Motor neuron (in vitro differentiated cells): Measurements from ENCODE around the gene LZIC. TPM values are rescaled to one million over a fixed set of nuclear protein-coding genes. Genes with fewer than 3 reads are reported as not detected.
"Not testable (repeated sequence)": the region's sequence is repeated elsewhere in the genome, so short reads cannot be mapped to it uniquely, and the experiment has no call there.

Source experiments
- ATAC-seq, 8 experiments: fragments of 200-7000 bp; cut with Tn5 transposase; replicated peaks in 6 of 8; 2 replicates each; pipeline ENCODE4 v1.8.0; 2021; ENCODE audit warnings: mild to moderate bottlenecking in 8 of 8, moderate library complexity in 8 of 8
- H3K27ac ChIP-seq, 2 donors: fragments of 250-450 bp; sonication (Bioruptor Pico); 2 replicates each; pipeline ENCODE4 v1.9.0; 2021; ENCODE audit warnings: antibody characterized with exemption in 2 of 2, mild to moderate bottlenecking in 2 of 2, moderate library complexity in 1 of 2
- H3K4me1 ChIP-seq, 2 donors: fragments of 250-450 bp; sonication (Bioruptor Pico); replicated peaks in 1 of 2; 2 replicates each; pipeline ENCODE4 v1.6.1; 2021; ENCODE audit warnings: antibody characterized with exemption in 2 of 2, mild to moderate bottlenecking in 2 of 2, moderate library complexity in 1 of 2
- H3K4me3 ChIP-seq, 5 donors: fragments of 250-450 bp; sonication (Bioruptor Pico); 2 replicates each; pipeline ENCODE4 v1.9.0; 2021; ENCODE audit warnings: antibody characterized with exemption in 5 of 5, mild to moderate bottlenecking in 5 of 5, moderate library complexity in 4 of 5
- WGBS, 10 experiments: fragments of 450-650 bp; shearing (Covaris generic); methylation state at CpG; one replicate each; pipeline ENCODE4 v1.0.0; 2022; 5-methylcytosine and 5-hydroxymethylcytosine counted together
- in situ Hi-C, 9 experiments: fragments of 400-800 bp; cut with MboI; loops; one replicate each; pipeline ENCODE4 v1.15.0; 2021; ENCODE audit warnings: low sequenced_read_pairs in 9 of 9, low pct_unique_long_range_greater_than_20kb in 2 of 9; ENCODE audit not compliant: unreplicated experiment in 9 of 9
- total RNA-seq, 8 experiments: library from RNA; unstranded; fragments of 300-600 nt; gene quantifications; 2 replicates each; pipeline versions ENCODE4 v1.2.3 to v1.2.4, GENCODE V29; 2022

LZIC gene
- total RNA-seq, 8 experiments from 2014 or later, result 19.0 to 88.2 (median 58.2) TPM

GRCh38 chr1:9929431-9930385, 13.5 kb downstream of the LZIC start:
- Histone ChIP-seq H3K4me1 (peaks cover 4 to 6% of the 10 kb centered on the region in 2 donors), H3K27ac (no peak overlapping the region), H3K4me3 (no peak overlapping the region)
- 52 to 94% (median 80%) methylated on average over 6 to 15 of the region's 15 CpGs for whole genome bisulfite sequencing, 10 experiments
- in situ Hi-C loops, result loop anchor here in 1 of 9 experiments (25.0 kb wide), 1 partner anchor 483 kb away; no protein-coding TSS in a partner anchor
- no peak for ATAC-seq

DNA sequence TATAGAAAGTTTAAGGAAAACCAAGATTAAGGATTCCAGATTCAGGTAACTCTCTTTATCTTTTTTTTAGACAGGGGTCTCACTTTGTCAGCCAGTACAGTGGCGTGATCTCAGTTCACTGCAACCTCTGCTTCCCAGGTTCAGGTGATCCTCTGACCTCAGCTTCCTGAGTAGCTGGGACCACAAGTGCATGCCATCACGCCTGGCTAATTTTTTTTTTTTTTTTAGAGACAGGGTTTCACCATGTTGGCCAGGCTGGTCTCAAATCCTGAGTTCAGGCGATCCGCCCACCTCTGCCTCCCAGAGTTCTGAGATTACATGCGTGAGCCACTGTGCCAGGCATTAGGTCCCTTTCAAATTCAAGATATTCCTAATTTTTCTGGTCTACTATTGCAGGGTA, 15.9 kb downstream of the LZIC start:
- 75 to 100% (median 85%) methylated on average over 2 to 5 of the region's 5 CpGs; no CpG with 5 or more reads in 2 of the 10 experiments for WGBS, 10 experiments
- H3K27ac ChIP-seq, result no peak overlapping the region
- peaks cover 12% of the 10 kb centered on the region in 2 donors for H3K4me1 ChIP-seq
- in situ Hi-C loops, result loop anchor here in 1 of 9 experiments (25.0 kb wide), 1 partner anchor 485 kb away; no protein-coding TSS in a partner anchor
- no peak for ATAC-seq
- no peak overlapping the region for H3K4me3 ChIP-seq

DNA sequence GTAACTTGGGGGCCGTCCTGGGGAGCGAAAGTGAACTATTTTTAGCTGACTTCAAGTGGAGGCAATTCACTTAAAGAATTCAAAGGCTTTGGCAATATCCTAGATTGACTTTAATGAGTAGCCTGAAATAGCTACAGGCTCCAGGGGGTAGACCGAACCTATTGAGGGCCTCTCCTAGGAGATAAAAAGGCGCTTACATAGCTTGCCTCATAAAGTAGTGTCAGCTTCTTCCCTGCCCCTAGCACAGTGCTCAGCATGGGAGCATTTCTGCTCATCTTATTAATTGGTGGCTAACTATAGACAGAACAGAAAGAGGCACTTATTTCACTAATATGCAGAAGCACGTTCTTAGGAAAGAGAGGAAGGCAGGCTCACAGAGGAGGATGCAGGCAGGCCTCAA, 20.8 kb downstream of the LZIC start:
- in situ Hi-C loops, result no loop called here
- H3K4me1 ChIP-seq, result peaks cover 9 to 10% of the 10 kb centered on the region in 2 donors
- WGBS, 10 experiments, result 15 to 91% (median 39%) methylated on average over 3 to 5 of the region's 5 CpGs; no CpG with 5 or more reads in 1 of the 10 experiments
- no peak overlapping the region for H3K4me3 ChIP-seq
- ATAC-seq, result peak in 5 of 8 experiments; percentile 26 to 96 (median 66)
- no peak overlapping the region for H3K27ac ChIP-seq

DNA sequence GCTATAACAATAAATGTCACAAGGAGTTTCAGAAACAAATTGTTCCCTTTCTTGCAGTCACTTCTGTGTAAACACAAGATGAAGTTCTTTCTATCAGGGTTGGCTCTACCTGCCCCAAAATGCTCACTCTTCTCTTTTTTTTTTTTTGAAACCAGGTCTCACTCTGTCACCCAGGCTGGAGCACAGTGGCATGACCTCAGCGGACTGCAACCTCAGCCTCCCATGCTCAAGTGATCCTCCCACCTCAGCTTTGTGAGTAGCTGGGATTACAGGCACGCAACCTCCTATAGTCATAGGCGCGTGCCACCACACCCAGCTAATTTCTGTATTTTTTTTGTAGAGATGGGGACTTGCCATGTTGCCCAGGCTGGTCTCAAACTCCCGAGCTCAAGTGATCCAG, 22.6 kb downstream of the LZIC start:
- in situ Hi-C loops, result no loop called here
- peaks cover 9 to 10% of the 10 kb centered on the region in 2 donors for H3K4me1 ChIP-seq
- 81 to 100% (median 94%) methylated on average over 1 to 5 of the region's 5 CpGs; no CpG with 5 or more reads in 4 of the 10 experiments for WGBS, 10 experiments
- H3K4me3 ChIP-seq, result no peak overlapping the region
- no peak for ATAC-seq
- H3K27ac ChIP-seq, result no peak overlapping the region

- H3K4me1 ChIP-seq, result peaks cover 7 to 8% of the 10 kb centered on the region in 2 donors
- WGBS, 10 experiments, result 40 to 90% (median 80%) methylated on average over 1 of the region's 1 CpG; no CpG with 5 or more reads in 2 of the 10 experiments
- ATAC-seq, result no peak
- H3K4me3 ChIP-seq, result no peak overlapping the region
- no peak overlapping the region for H3K27ac ChIP-seq
- in situ Hi-C loops, result no loop called here
Measured at GRCh38 chr1:9917901-9918300, 25.3 kb downstream of the LZIC start.

DNA sequence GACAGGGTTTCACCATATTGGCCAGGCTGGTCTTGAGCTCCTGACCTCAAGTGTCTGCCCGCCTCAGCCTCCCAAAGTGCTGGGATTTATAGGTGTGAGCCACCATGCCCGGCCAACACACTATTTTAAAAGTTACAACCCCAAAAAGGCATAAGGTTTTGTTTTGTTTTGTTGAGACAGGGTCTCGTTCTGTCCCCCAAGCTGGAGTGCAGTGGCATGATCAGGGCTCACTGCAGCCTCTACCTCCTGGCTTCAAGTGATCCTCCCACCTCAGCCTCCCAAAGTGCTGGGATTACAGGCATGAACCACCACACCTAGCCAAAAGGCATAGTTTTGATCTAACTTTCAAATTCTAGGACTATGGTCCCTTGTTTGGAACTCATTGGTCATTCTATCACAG, 25.7 kb downstream of the LZIC start:
- 20 to 95% (median 82%) methylated on average over 1 to 3 of the region's 3 CpGs; no CpG with 5 or more reads in 2 of the 10 experiments for WGBS, 10 experiments
- H3K4me1 ChIP-seq, H3K4me3 ChIP-seq, in situ Hi-C loops, H3K27ac ChIP-seq, ATAC-seq: not testable (repeated sequence)

- H3K4me1 ChIP-seq, result peaks cover under 1 to 2% of the 10 kb centered on the region in 2 donors
- H3K27ac ChIP-seq, result no peak overlapping the region
- in situ Hi-C loops, result no loop called here
- H3K4me3 ChIP-seq, result no peak overlapping the region
- WGBS, 10 experiments, result 60 to 92% (median 66%) methylated on average over 1 to 2 of the region's 2 CpGs; no CpG with 5 or more reads in 4 of the 10 experiments
- ATAC-seq, result no peak
Measured at GRCh38 chr1:9916452-9916851, 26.7 kb downstream of the LZIC start.

DNA sequence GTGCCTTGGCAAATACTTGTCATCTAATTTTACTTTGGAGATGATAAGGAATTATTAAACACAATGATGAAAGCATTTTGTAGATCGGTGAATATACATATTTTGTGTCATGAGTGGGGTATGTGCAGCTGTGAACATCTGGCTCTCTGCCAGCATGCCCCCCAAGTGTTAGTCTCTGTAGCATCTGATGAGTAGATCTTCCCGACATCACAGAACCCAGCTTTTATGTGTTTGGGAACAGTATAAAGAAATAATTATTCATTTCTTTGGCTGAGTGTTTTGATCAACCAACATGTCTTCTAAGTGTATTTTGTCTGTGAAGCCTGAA, 28.6 kb downstream of the LZIC start:
- WGBS, 10 experiments, result 0 to 90% (median 72%) methylated on average over 1 to 2 of the region's 2 CpGs; no CpG with 5 or more reads in 2 of the 10 experiments
- no peak for ATAC-seq

DNA sequence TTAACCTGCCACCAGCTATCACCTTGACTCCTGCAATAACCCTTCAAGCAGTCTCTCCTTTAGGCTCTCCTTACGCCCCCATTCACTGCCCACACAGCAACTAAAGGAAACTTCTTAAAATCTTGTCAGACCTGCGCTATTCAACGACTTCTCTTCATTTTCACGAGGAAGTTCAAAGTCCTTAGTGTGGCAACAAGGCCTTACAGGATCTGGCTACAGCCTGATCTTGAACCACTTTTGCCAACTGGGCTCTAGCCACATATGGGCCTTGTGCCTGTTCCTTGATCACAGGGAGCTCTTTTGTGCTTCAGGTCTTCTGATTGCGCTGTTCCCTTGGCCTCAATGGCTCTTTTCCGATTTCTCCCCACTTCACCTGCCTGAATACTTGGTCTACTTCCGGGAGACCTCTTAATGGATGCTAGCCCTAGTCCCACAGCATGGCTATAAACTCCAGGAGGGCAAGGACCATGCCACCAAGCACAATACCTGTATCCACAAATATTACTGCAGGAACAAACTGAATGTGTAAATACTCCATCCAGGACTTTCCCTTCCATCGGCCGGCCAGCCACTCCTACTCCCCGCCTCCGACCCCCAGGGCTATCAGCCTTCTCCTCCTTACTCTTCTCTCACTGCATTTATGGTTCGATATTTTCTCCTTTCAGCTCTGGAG, 30.8 kb downstream of the LZIC start:
- H3K4me3 ChIP-seq, result no peak overlapping the region
- H3K27ac ChIP-seq, result no peak overlapping the region
- peaks cover 10 to 12% of the 10 kb centered on the region in 2 donors for H3K4me1 ChIP-seq
- 65 to 100% (median 90%) methylated on average over 1 to 12 of the region's 12 CpGs for WGBS, 10 experiments
- ATAC-seq, result no peak
- in situ Hi-C loops, result no loop called here

More for the DNA sequence above, 28.6 kb downstream of the LZIC start:
- Histone ChIP-seq H3K4me1 (peaks cover 3 to 7% of the 10 kb centered on the region in 2 donors), H3K27ac (no peak overlapping the region), H3K4me3 (no peak overlapping the region)
- in situ Hi-C loops, result no loop called here

GRCh38 chr1:9910423-9911178, 32.6 kb downstream of the LZIC start:
- in situ Hi-C loops, result no loop called here
- peak; percentile 94 to 98 (median 96) for ATAC-seq
- Histone ChIP-seq H3K4me1 (peaks cover 10 to 12% of the 10 kb centered on the region in 2 donors), H3K27ac (peak overlapping the region; percentile 70 to 78), H3K4me3 (peak overlapping the region; percentile 47 to 74 (median 55))
- WGBS, 10 experiments, result 0 to 10% (median 3%) methylated on average over 2 to 10 of the region's 45 CpGs

DNA sequence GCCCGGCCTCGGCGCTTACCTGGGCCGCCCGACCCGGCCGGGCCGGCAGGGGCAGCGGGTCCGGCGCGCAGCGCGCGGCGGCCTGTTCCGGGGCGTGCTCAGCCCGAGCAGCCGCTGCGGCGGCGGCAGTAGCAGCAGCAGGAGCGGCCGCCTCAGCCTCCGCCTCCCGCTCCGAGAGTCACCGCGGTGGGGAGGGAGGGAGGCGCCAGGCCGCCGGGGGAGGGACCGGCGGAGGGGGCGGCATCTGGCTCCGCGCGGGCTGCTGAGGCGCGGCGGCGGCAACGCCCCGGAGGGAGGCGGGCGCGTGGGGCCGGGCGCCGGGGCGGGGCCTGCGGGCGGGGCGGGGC, 33.1 kb downstream of the LZIC start, which contains the start of gene CTNNBIP1:
CTNNBIP1 (minus strand) TSS at position 194 of the 347 bp plus-strand sequence. CDS start 38,205 bp downstream, outside the sequence.
- peaks cover 10 to 12% of the 10 kb centered on the region in 2 donors for H3K4me1 ChIP-seq
- in situ Hi-C loops, result no loop called here
- peak within 1 kb of the TSS; percentile 70 to 78 for H3K27ac ChIP-seq
- ATAC-seq, result peak; percentile 79 to 84 (median 82)
- peak within 1 kb of the TSS; percentile 47 to 74 (median 55) for H3K4me3 ChIP-seq
- no CpG with 5 or more reads among the region's 55 CpGs for WGBS, 10 experiments

DNA sequence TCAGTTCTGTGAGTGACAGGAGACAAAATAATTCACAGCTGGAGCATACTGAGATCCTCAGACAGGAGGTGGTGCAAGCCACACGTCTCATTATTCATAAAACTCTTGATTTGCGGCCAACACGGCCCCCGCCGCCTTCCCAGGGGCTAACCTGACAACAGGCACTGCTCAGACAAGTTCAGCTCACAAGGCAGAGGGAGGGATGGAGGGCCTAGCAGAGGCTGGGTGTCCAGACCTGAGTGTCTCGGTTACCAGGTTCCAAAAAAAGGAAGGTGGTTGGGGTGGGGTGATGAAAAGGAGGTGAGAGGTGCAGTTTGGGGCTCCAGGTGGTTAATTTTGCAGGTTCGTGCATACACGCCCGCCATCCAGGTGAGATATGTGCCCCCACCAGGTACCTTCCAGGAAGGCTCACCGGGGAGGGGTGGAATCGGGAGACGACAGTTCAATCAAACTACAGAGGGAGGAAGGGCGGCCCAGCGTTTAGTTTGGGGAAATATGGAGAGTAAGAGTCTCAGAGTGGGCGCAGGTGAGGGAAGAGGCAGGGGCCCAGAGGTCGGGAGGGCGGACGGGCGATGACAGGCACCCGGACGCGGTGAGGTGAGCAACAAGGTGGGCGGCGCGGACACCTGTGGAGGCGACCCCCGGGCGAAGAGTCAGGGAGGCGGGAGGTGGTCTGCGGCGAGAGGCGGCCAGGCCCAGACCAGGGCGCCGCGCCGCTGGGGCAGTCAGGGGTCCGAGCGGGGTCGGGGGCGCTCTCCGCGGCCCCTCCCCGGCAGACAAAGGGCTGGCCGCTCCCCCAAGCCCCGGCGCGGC, 33.8 kb downstream of the LZIC start:
- in situ Hi-C loops, result no loop called here
- peaks cover 10 to 12% of the 10 kb centered on the region in 2 donors for H3K4me1 ChIP-seq
- 0 to 27% (median 7%) methylated on average over 1 to 18 of the region's 47 CpGs; no CpG with 5 or more reads in 4 of the 10 experiments for WGBS, 10 experiments
- peak overlapping the region; percentile 7 to 27 for H3K27ac ChIP-seq
- no peak for ATAC-seq
- H3K4me3 ChIP-seq, result peak overlapping the region; percentile 47 to 74 (median 55)
